Stimulated activated CD8-positive, alpha-beta memory T cell treated with anti-CD3 and anti-CD28 coated beads, Interleukin-7, amount 100 ng/mL, for 24 hours (primary cell): Measurements from ENCODE around the gene ST8SIA4.

ENCODE experiments used
- DNase-seq: peaks from one replicate; pipeline ENCODE4 v3.0.0-alpha.2; 2020; ENCODE audit warnings: low read depth

The ST8SIA4 gene

DNA sequence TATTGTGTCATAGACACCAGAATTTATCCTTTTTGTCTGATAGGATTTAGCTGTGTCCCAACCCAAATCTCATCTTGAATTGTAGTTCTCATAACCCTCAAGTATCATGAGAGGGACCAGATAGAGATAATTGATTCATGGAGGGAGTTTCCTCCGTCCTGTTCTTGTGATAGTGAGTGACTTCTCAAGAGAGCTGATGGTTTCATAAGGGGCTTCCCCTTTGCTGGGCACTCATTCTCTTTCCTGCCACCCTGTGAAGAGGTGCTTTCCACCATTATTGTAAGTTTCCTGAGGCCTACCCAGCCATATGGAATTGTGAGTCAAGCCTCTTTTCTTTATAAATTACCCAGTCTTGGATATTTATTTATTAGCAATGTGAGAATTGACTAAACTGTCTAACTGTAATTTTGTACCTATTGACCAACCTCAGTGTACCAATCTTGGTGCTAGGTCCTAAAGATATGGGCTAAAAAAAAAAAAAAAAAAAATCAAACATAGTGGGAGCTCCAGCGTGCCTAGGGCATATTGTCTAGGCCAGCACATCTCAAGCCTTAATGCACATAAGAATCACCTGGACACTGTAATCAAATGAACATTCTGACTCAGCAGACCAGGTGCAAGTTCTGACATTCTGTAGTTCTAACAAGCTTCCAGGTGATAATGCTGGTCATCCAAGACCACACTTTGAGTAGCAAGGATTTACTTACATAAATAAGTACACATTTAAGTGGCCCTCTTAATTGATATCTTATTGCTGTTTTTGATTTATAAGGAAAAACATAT lies 30.5 kb downstream of the ST8SIA4 start:
- no peak for DNase-seq

DNA sequence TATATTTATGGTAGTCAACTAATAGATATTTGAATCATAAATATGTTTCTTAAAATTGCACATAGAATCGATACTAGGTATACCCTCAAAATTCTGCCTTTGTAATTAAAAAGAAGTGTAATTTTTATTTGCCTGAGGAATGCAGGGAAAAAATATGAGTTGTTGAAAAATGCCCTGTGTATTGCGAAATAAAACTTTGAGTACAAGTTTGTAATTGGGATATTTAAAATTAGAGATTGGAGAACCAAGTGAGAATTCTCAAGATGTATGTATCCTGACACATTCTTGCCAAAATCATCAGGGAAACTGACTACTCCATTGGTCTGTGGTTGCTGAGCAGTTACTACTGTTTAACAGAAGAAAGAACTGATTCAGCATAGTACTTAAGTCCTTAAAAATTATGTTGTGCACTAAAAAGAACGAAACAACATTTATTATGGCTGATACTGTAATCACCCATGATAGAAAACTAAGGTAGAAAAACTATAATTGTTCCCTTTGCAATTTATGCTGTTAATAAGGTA lies 36.0 kb downstream of the ST8SIA4 start:
- DNase-seq = no peak

DNA sequence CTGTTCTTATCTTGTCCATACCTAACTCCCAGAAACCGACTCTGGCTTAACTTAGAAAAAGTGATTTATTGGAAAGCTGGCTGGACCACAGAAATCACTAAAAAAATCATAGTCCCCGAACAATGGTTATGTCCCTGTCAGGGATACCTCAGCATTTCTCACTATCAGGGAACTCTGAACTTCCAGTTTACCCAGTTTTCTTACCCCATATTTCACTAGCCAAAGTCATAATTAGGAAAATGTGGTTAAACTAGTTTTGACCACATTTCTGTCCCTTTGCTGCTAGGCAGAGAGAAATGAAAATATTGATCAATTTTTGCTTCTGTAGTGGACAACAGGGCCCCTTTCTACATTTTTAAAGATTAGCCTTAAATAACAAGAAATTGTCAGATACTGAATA lies 38.2 kb downstream of the ST8SIA4 start:
- no peak for DNase-seq

DNA sequence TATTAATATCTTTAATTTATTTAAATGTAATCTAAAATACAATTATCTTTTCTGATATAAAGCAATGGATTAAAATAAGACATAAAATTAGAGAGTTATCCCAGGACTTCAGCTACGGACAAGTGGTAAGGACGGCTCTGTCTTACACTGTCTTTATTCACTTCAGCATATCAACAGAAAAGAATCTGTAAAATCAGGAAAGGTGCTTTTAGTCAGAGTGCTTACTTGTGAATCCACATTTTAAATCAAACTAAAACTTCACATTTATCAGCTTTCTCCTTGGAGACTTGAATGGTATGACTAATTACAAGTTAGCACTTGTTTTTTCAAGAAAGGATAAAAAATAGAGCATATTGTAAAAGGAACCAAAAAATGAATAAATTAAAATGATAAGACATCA lies 39.3 kb downstream of the ST8SIA4 start:
- no peak for DNase-seq

DNA sequence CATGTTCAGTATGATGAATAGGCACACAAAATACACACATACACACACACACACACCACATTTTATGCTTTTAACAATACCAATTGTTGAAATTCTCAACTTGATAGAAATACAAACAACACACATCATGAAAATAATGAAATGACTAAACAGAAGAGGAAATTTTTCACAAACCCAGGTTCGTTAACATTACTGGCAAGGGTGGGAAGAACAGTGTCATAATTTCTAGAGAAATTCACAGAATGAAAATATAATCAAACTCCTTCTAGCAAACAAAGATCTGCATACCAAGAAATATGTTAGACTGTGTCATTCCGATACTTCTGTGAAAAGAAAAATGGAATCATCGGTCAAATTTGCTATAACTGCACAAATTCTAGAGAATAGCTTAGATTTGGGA lies 41.9 kb downstream of the ST8SIA4 start:
- DNase-seq = no peak

DNA sequence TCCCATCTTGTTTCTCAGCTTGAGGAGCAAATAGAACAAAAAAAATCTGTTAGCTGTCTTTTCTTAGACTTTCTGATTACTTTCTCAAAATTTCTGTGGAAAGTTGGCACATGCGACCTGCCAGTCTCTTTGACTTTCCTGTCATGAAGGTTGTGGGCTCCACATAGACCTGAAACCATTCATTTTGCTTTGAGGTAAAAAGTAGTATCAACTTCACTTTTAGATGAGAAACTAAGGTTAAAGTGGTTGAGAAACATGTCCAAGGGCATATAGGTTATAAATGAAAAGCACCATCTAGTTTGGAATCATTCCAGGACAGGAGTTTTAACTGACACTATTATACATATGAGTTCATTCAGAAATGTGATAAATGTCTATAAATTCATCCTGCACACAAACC lies 42.7 kb downstream of the ST8SIA4 start:
- no peak for DNase-seq

DNA sequence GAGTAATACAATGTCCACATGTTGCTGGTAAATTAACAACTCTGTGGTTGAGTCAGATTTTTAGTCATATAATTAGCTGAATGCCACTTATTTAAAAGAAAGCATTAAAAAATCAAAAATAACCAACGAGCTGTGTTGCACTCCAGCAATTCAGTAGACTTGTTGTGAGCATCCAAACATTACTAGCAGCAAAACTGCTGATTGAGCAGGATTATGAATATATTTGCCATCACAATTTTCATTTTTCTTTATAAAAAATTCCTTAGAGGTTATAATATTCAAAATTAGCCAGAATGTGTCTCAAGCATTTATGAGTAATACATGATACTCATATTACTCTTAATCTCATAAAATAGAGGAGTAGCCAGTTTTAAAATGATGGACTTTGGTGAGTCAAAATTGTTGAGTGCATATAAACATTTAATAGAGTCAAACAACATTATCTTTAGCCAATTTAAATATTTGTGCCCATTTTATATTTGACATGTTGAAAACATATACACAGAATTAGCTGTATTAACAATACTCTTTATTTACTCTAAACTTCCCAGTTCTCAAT lies 44.0 kb downstream of the ST8SIA4 start:
- no peak for DNase-seq

DNA sequence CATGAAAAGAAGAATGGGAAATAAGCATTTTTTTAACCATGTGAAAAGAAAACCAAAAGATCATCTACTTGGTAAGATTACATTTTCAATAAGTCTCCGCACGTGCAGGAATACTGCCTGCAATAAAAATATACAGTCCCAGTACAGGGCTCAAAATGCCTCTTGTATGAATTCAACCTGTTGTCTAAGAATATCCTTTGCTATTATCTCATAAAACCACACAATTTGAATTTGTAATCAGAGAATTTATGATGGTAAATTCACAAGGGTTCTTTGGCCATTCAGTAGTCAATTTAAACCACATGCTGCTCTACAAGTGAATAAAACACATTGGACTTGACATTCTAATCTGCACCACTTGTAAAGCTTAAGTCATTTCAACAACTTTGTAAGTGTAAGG lies 46.6 kb downstream of the ST8SIA4 start:
- DNase-seq = no peak

DNA sequence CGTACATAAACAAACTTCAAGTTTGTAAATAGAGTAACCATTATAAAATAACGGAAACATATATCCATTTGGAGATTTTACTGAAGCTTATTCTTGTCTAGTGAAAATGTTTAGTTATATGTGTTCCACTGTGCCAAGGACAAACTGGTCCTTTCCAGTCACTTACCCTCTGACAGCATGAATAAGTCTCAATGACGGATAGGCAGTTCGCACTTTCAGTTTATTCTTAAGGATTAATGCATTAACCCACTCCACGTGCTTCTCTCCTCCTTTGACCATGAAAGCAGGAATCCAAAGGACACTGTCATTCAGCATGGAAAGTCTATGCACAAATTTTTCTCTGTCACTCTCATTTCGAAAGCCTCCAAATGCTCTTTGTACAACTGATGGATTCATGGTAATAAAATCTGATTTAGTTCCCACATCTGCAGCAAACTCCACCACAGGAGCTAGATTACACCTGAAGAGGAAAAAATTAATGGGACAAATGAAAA lies 47.1 kb downstream of the ST8SIA4 start:
- DNase-seq = no peak

DNA sequence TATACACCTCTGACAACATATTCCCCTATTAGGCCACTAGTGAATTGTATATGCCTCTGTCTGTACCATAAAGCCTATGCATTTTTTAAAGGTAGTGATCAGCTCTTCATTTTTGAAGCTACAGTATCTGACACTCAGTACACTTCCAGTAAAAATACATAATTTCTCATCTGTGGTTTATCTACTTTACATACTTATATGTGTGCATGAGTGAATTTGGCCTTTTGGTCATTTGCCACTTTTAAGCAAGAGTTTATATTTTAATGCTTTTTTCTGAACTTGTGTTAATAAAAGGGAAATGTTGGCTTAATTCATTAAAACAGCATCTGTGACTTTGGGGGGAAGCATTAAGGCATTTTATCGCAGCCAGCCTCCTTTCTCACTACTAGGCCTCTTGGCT lies 47.8 kb downstream of the ST8SIA4 start:
- no peak for DNase-seq

DNA sequence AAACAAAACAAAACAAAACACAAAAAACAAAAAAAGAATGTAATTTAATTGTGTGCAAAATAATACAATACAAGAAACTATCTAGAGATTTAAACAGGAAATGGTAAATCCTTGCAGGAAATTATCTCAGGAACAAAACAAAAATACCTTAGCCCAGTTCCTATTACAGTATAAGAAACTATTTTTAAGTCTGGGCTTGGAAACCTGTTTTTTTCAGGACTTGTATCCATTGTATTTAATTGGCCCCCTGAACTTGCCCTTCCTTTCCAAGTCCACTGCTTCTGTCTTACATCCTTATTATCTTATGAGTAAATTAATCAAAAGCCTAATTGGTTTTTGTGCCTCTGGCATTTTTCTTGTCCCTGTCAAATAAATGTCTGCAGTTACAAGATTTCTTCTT lies 48.5 kb downstream of the ST8SIA4 start:
- DNase-seq = no peak

DNA sequence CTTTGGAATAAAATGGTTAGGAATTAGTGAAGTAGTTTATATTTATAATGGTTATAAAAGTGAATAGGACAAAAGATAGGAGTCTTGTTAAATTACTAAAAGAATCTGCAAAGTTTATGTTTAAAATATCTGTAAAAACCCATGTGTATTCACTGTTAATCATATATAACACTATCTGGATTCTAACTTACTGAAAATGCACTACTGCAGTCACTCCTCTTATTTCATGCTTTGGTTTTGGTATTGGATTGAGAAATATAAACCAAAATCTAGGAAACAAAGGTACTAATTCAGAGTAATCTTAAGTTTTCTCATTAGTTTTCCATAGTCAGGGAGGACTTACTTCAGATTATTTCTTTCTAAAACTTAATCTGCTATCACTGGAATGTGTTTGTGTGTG lies 49.5 kb downstream of the ST8SIA4 start:
- no peak for DNase-seq

DNA sequence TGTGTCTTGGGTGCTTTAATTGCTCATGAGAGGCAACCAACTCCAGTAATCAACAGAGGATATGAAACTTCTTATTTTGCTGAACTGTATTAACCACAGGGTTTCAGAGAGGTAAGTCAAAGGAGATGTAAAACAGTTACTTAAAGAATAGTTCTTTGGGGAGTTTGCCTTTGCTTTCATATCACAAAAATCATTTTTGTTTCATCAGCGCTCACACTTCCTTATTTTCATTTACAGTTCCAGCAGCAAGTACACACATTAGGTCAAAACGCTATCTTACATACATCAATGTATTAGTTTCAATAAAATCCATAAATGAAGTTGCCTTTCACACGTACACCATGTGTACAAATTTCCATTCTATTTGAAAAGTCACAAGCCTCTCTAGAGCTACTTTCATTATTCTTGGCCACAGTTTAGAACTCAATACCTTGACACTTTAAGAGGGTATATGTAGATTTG lies 50.1 kb downstream of the ST8SIA4 start:
- no peak for DNase-seq

DNA sequence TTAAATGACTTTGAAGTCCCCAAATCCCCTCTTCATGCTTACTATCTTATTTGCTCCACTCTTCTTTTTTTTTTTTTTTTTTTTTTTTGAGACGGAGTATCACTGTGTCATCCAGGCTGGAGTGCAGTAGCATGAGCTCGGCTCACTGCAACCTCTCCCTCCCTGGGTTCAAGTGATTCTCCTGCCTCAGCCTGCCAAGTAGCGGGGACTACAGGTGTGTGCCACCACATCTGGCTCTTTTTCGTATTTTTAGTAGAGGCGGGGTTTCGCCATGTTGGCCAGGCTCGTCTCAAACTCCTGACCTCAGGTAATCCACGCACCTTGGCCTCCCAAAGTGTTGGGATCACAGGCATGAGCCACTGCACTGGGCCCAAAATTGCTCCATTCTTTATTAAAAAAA lies 51.0 kb downstream of the ST8SIA4 start:
- DNase-seq = no peak

DNA sequence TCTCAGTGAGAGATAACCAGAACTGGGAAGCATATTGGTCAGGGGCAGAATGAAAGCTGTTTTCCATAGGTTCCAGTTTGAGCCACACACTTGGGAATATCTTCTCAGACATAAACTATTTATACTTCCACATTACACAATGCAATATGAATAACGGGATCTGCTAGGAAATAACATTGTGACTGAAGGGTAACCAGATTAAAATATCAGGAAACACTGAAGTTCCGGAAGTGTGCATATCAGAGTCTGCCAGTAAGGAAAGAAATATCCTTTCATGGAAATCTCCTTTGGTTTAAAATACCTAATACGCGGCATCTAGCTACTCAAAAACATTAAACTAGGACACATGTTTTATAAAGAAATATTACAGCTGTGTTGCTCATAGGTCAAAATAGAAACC lies 56.3 kb downstream of the ST8SIA4 start:
- DNase-seq = no peak

DNA sequence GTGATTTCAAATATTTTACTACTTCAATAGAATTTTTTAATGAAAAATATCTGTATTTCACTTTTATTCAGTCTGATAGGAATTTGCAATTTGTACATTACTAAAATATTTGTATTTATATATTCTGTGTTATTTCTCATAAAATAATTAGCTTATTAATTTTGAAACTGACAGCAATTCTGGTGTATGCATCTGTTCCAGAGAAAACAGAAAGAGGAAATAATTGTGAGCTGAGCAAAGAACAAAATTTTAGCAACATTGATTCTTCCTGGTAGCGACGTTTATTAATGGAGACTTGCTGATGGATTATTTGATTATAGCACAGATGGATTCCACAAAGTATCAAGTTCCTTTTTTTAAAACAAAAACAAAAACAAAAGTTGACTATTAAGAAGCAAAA lies 61.0 kb downstream of the ST8SIA4 start:
- DNase-seq = no peak

DNA sequence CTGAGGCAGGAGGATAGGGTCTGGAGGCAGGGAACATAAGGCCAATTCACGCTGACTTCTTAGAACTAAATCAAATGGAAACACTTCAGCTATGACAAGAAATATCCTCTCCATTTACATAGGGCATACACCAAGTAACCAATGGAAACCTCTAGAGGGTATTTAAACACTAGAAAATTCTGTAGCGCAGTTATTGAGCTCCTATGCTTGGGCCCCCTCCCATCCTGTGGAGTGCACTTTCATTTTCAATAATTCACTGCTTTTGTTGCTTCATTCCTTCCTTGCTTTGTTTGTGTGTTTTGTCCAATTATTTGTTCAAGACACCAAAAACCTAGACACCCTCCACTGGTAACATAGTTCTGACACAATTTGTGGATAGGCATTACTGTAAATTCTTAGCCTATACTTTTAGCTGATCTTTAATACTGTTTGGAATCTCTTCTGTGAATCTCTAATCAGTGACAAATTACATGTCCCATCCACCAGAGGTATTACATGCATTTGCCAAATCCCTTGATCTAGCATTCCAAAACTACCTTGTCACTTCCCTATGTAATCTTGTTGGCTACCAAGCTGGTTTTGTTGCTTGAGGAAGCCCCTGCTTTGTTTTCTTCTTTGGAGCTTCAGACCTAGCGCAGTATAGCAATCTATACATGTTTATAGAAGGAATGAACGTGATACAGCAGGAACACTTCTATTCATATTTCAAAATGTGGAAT lies 61.6 kb downstream of the ST8SIA4 start:
- DNase-seq = no peak

DNA sequence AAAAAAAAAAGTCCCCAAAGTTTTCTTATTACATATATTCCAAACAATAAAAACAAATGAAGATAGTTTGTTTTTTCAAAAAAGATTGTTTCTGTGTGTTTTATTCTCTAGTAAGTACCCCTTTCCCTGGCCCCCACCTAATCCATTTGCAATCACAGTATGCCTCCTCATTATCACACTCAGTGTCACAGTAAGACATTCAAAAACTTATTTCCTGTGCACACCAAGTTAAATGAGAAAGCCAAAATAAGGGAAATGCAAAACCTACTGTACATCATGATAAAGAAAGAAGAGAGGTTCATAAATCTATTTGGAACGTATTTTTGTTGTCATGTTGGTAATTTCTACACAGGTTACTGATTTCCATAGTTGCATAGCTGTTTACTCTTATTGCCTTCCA lies 62.3 kb downstream of the ST8SIA4 start:
- DNase-seq = no peak

DNA sequence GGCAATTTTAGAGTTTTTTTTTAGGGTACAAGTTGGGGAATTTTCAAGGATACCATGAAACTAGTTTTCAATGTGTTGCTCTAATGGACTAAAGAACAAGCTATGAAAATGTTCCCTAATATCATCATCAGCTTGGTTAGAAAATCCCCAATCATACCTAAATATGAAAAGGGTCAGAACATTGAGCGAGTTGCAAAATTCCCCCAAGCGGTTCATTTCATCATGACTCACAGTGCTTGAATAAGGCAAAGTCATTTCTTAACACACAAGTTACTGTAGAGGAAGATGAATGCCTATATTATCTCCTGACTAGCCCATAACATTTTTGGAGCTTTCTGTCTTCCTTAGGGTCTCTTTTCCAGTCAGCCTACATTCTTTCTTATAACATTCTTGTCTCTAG lies 62.7 kb downstream of the ST8SIA4 start:
- DNase-seq = no peak

DNA sequence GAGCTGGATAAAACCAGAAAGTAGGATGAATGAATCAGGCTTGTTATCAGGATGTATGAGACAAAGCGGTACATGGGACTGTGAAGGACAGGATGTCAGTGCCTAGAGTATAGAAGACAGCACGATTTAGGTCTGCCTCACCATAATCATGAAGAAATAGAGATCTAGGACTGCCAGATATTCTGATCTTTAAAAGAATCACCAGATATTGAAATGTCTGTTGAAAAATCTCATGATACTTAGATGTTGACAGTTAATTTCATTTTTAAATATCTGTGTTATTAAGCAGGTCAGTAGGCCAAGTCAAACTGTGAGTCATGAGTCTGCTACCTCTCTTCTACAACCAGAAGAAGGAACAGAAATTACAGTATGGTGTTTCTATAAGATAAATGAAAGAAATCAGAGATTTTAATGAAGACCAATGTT lies 65.0 kb downstream of the ST8SIA4 start:
- DNase-seq = no peak

DNA sequence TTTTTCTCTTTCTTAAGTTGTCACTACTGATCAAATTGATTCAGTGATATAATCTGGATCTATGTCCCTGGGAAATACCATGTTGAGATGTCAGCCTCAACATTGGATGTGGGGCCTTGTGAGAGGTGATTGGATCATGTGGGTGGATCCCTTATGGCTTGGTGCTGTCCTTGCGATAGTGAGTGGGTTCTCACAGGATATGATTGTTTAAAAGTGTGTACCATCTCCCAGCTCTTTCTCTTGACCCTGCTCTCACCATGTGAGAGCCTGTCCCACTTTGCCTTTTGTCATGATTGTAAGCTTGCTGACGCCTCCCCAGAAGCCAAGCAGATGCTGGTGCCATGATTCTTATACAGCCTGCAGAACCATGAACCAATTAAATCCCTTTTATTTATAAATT lies 68.6 kb downstream of the ST8SIA4 start:
- no peak for DNase-seq

DNA sequence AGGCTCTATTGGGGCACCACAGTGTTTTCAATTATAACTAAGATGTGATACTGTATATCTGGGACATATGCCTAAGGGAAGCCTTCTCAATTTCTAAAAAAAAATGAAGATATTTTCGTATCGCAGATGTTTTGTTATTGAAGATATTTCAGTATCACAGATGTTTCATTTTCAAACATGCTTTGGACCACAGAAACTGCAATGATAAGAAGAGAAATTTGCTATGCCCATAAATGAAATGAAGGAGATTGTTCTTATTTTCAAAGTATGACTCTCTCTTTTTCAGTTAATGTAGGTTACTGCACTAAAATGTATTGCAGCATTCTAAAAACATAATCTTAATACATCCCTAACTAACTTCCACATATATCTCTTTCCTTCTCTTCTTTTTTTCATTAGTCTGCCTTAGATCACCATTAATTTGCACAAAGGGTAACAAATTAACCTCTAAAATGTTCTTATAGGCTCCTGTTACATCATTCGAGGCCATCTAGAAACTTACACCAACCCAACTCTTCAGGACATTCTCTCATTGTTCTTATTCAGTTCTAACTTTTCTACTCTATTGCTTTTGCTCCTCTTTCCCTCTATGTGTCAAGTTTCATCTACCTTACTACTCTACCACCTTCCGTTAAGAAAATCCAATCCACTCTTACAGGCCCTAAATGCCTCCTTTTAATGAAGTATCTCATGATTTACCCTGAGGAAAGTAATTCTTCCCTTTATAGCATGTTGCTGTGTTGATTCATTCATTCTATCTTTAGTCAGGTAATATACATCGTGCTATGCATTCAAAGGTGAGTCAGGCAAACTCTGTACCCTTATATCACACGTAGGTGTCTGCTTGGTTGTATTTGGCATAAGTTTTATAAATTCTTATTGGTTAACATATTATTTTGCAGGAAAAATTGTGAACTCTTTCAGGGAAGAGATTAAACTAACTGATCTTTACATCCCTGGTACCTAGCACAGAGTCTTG lies 70.5 kb downstream of the ST8SIA4 start:
- no peak for DNase-seq
